ENCODE results near the gene MR1. TPM values are rescaled to one million over a fixed set of nuclear protein-coding genes. Genes with fewer than 3 reads are reported as not detected.

The MR1 gene
- total RNA-seq, 5 donors from 2014 or later (not counting 1 experiment from before 2014, with no cell fraction given): 18.3 to 30.7 (median 22.7) TPM

DNA sequence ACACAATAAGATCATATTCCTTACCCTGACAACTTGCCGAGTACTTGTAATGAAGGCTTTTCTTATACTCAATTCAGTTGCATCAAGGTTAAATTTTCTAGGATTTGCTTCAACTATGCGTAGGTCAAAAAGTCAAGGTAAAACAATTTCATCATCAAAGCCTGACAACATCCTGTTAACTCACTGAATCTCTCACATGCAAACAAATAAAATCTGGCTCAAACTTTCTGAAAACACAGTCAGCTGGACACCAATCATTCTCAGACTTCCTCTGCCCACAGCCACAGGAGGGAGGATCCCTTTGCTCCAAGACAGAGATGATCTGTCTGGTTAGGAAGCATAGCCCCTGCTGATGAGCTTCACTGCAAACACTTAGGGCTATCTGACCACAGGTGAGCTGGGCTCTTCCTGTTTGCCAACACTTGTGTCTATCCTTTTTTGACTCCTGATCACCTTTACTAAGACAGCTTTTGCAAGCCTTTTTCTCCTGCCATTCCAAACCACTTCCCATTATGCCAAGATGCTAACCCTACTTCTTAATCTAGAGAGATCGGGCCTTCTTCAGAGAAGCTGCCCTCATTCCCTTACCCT, 31.1 kb upstream of the MR1 start:
- Histone ChIP-seq H3K27ac (ENCODE audit: low read length) (no peak overlapping the region), H3K36me3 (ENCODE audit: control insufficient read depth in 2 of 2, extremely low read depth in 1 of 2, insufficient read depth in 1 of 2, low read length in 1 of 2) (peaks cover 19 to 51% of the 10 kb centered on the region in 2 donors), H3K27me3 (replicated peaks in 1 of 2; ENCODE audit: control insufficient read depth in 2 of 2, extremely low read depth in 1 of 2, insufficient read depth in 2 of 2, low read length in 1 of 2) (no peaks in the 10 kb centered on the region), H3K4me3 (ENCODE audit: control insufficient read depth in 1 of 2, extremely low read depth in 1 of 2, low read length in 1 of 2) (no peak overlapping the region), H3K4me1 (ENCODE audit: control insufficient read depth in 1 of 2, extremely low read depth in 1 of 2, insufficient read depth in 2 of 2, low read length in 2 of 2) (no peaks in the 10 kb centered on the region), H3K9me3 (no peaks in the 10 kb centered on the region)
- no CpG with 5 or more reads among the region's 3 CpGs for WGBS (ENCODE audit: insufficient coverage)
- no peak for DNase-seq
- Mint-ChIP-seq H3K36me3 (peaks cover 58% of the 10 kb centered on the region), H3K27me3 (no peaks in the 10 kb centered on the region), H3K9me3 (no peaks in the 10 kb centered on the region), H3K27ac (no peak overlapping the region), H3K4me1 (peaks cover 2 to 26% (median 6%) of the 10 kb centered on the region in 3 donors), H3K4me3 (no peak overlapping the region)
- ChIA-PET POLR2A (no interaction called here), CTCF (interaction anchor here (0.6 to 0.9 kb wide), 2 partner anchors 48 to 178 kb away, joined by 4 read pairs; no protein-coding TSS in a partner anchor)
- no peak for ATAC-seq (replicated peaks in 1 of 4)

DNA sequence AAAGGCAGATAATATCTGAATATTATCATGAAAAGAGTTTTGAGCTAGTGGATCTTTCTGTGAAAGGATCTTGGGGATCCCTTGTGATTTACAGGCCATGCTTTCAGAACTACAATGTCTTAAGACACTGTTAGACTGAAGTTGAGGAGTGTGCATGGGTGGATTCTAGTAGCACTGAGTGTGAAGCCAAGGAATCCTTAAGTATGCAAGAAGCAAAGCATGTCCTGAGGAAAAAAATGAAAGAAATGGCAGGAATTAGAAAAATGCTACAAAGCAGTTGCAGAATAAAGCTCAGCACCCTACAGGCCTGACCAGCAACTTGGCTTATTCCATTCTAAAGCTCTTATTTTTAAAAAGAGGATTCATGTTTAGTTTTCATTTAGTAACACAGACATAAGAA, 23.0 kb upstream of the MR1 start:
- H3K4me1 Mint-ChIP-seq: peaks cover 36 to 42% (median 36%) of the 10 kb centered on the region in 3 donors
- H3K9me3 Mint-ChIP-seq: no peaks in the 10 kb centered on the region
- Histone ChIP-seq H3K9me3 (no peaks in the 10 kb centered on the region), H3K4me1 (ENCODE audit: control insufficient read depth in 1 of 2, extremely low read depth in 1 of 2, insufficient read depth in 2 of 2, low read length in 2 of 2) (peaks cover 15 to 17% of the 10 kb centered on the region in 2 experiments), H3K27ac (ENCODE audit: low read length) (no peak overlapping the region), H3K4me3 (ENCODE audit: control insufficient read depth in 1 of 2, extremely low read depth in 1 of 2, low read length in 1 of 2) (no peak overlapping the region), H3K36me3 (ENCODE audit: control insufficient read depth in 2 of 2, extremely low read depth in 1 of 2, insufficient read depth in 1 of 2, low read length in 1 of 2) (no peaks in the 10 kb centered on the region), H3K27me3 (replicated peaks in 1 of 2; ENCODE audit: control insufficient read depth in 2 of 2, extremely low read depth in 1 of 2, insufficient read depth in 2 of 2, low read length in 1 of 2) (no peaks in the 10 kb centered on the region)
- ChIA-PET POLR2A (interaction anchor here in 1 of 2 donors (0.6 kb wide), 1 partner anchor 84 kb away, joined by 3 read pairs; no protein-coding TSS in a partner anchor), CTCF (interaction anchor here in 1 of 2 donors (0.9 kb wide), 1 partner anchor 10 kb away, joined by 3 read pairs; no protein-coding TSS in a partner anchor)
- ATAC-seq (replicated peaks in 1 of 4) (no peak), DNase-seq (no peak)
- H3K4me3 Mint-ChIP-seq: no peak overlapping the region
- peaks cover 20% of the 10 kb centered on the region for H3K36me3 Mint-ChIP-seq
- H3K27me3 Mint-ChIP-seq: no peaks in the 10 kb centered on the region
- H3K27ac Mint-ChIP-seq: no peak overlapping the region

- Mint-ChIP-seq H3K9me3 (no peaks in the 10 kb centered on the region), H3K36me3 (peaks cover 20% of the 10 kb centered on the region), H3K27me3 (no peaks in the 10 kb centered on the region), H3K27ac (no peak overlapping the region), H3K4me1 (peaks cover 34 to 36% (median 34%) of the 10 kb centered on the region in 3 donors), H3K4me3 (no peak overlapping the region)
- no peak for DNase-seq
- ChIA-PET CTCF (interaction anchor here (0.5 to 1.1 kb wide), 5 partner anchors 11 to 100 kb away, joined by 3 read pairs; partner anchors contain the start of gene STX6 (in 1 of the 2)), POLR2A (interaction anchor here in 1 of 2 donors (0.6 kb wide), 2 partner anchors 85 to 134 kb away, joined by 3 read pairs; no protein-coding TSS in a partner anchor)
- WGBS (ENCODE audit: insufficient coverage): 83% methylated on average over 3 of the region's 3 CpGs
- Histone ChIP-seq H3K4me3 (ENCODE audit: control insufficient read depth in 1 of 2, extremely low read depth in 1 of 2, low read length in 1 of 2) (no peak overlapping the region), H3K27me3 (replicated peaks in 1 of 2; ENCODE audit: control insufficient read depth in 2 of 2, extremely low read depth in 1 of 2, insufficient read depth in 2 of 2, low read length in 1 of 2) (no peaks in the 10 kb centered on the region), H3K36me3 (ENCODE audit: control insufficient read depth in 2 of 2, extremely low read depth in 1 of 2, insufficient read depth in 1 of 2, low read length in 1 of 2) (no peaks in the 10 kb centered on the region), H3K9me3 (no peaks in the 10 kb centered on the region), H3K4me1 (ENCODE audit: control insufficient read depth in 1 of 2, extremely low read depth in 1 of 2, insufficient read depth in 2 of 2, low read length in 2 of 2) (peaks cover 15 to 17% of the 10 kb centered on the region in 2 experiments), H3K27ac (ENCODE audit: low read length) (no peak overlapping the region)
- ATAC-seq (replicated peaks in 1 of 4): no peak
Measured at GRCh38 chr1:181011301-181012202, 22.2 kb upstream of the MR1 start.

GRCh38 chr1:181012203-181012745, 21.5 kb upstream of the MR1 start:
- Histone ChIP-seq H3K27ac (ENCODE audit: low read length) (no peak overlapping the region), H3K36me3 (ENCODE audit: control insufficient read depth in 2 of 2, extremely low read depth in 1 of 2, insufficient read depth in 1 of 2, low read length in 1 of 2) (no peaks in the 10 kb centered on the region), H3K9me3 (no peaks in the 10 kb centered on the region), H3K4me3 (ENCODE audit: control insufficient read depth in 1 of 2, extremely low read depth in 1 of 2, low read length in 1 of 2) (no peak overlapping the region), H3K27me3 (replicated peaks in 1 of 2; ENCODE audit: control insufficient read depth in 2 of 2, extremely low read depth in 1 of 2, insufficient read depth in 2 of 2, low read length in 1 of 2) (no peaks in the 10 kb centered on the region), H3K4me1 (ENCODE audit: control insufficient read depth in 1 of 2, extremely low read depth in 1 of 2, insufficient read depth in 2 of 2, low read length in 2 of 2) (peaks cover 15 to 21% of the 10 kb centered on the region in 2 experiments)
- DNase-seq (no peak), ATAC-seq (replicated peaks in 1 of 4) (no peak)
- H3K36me3 Mint-ChIP-seq: peaks cover 20% of the 10 kb centered on the region
- no peak overlapping the region for H3K27ac Mint-ChIP-seq
- ChIA-PET POLR2A (interaction anchor here in 1 of 2 donors (0.6 kb wide), 1 partner anchor 133 kb away, joined by 3 read pairs; no protein-coding TSS in a partner anchor), CTCF (interaction anchor here (0.5 to 1.1 kb wide), 3 partner anchors 10 to 99 kb away, joined by 3 read pairs; partner anchors contain the start of gene STX6 (in 1 of the 2))
- no peaks in the 10 kb centered on the region for H3K27me3 Mint-ChIP-seq
- WGBS (ENCODE audit: insufficient coverage): no CpG with 5 or more reads among the region's 4 CpGs
- H3K9me3 Mint-ChIP-seq: no peaks in the 10 kb centered on the region
- peaks cover 32 to 34% (median 32%) of the 10 kb centered on the region in 3 donors for H3K4me1 Mint-ChIP-seq
- no peak overlapping the region for H3K4me3 Mint-ChIP-seq

- H3K27me3 ChIP-seq (replicated peaks in 1 of 2; ENCODE audit: control insufficient read depth in 2 of 2, extremely low read depth in 1 of 2, insufficient read depth in 2 of 2, low read length in 1 of 2): no peaks in the 10 kb centered on the region
- no peak overlapping the region for H3K4me3 ChIP-seq (ENCODE audit: control insufficient read depth in 1 of 2, extremely low read depth in 1 of 2, low read length in 1 of 2)
- Mint-ChIP-seq H3K4me1 (peaks cover 38 to 39% (median 38%) of the 10 kb centered on the region in 3 donors), H3K9me3 (no peaks in the 10 kb centered on the region), H3K27me3 (no peaks in the 10 kb centered on the region), H3K27ac (peak overlapping the region in 1 of 2 donors; percentile 17), H3K36me3 (peaks cover 26% of the 10 kb centered on the region), H3K4me3 (peak overlapping the region in 1 of 3 donors; percentile 37)
- ChIA-PET CTCF (interaction anchor here (0.6 to 0.9 kb wide), 4 partner anchors 40 to 557 kb away, joined by 3 read pairs; no protein-coding TSS in a partner anchor), POLR2A (interaction anchor here in 1 of 2 donors (0.7 kb wide), 1 partner anchor 74 kb away, joined by 3 read pairs; no protein-coding TSS in a partner anchor)
- peak in 2 of 4 experiments; percentile 48 to 91 for ATAC-seq (replicated peaks in 1 of 4)
- WGBS (ENCODE audit: insufficient coverage): 40% methylated on average over 3 of the region's 5 CpGs
- no peak overlapping the region for H3K27ac ChIP-seq (ENCODE audit: low read length)
- peaks cover 15 to 21% of the 10 kb centered on the region in 2 experiments for H3K4me1 ChIP-seq (ENCODE audit: control insufficient read depth in 1 of 2, extremely low read depth in 1 of 2, insufficient read depth in 2 of 2, low read length in 2 of 2)
- no peaks in the 10 kb centered on the region for H3K9me3 ChIP-seq
- no peaks in the 10 kb centered on the region for H3K36me3 ChIP-seq (ENCODE audit: control insufficient read depth in 2 of 2, extremely low read depth in 1 of 2, insufficient read depth in 1 of 2, low read length in 1 of 2)
- DNase-seq: peak in 22 of 35 experiments; percentile 7 to 55 (median 26)
Measured at GRCh38 chr1:181013144-181013543, 20.6 kb upstream of the MR1 start.

Data from T-cell (primary cell).